HG03060 (cell line): ENCODE measurements around the gene TRHDE.

Experiments used
- ATAC-seq: cut with Tn5 transposase; IDR thresholded peaks from one replicate; pipeline ENCODE4 v1.9.1; 2021; ENCODE audit warnings: low read depth, moderate number of reproducible peaks; ENCODE audit not compliant: unreplicated experiment

Gene TRHDE

GRCh38 chr12:72273851-72274351, 1.7 kb downstream of the TRHDE start:
- ATAC-seq: no peak

DNA sequence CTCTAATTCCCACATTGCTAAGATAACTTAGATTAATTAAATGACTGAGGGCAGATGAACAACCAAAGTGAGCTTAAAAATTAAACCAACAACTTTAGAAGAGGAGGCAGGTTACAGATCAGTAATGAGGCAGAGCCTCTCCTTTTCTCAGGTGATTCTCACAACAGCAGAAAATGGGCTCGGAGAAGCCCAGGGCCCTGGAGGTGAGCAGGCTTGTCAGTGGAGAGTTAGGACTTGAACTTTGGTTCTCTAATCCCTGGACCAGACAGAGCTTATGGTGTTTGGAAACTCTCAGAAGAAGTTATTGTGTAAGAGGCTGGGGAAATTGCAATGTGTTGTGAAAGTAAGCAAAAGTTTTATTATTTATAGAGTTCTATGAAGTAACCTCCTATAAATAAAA, 2.8 kb downstream of the TRHDE start:
- ATAC-seq: no peak

GRCh38 chr12:72275526-72275925, 3.4 kb downstream of the TRHDE start:
- no peak for ATAC-seq

DNA sequence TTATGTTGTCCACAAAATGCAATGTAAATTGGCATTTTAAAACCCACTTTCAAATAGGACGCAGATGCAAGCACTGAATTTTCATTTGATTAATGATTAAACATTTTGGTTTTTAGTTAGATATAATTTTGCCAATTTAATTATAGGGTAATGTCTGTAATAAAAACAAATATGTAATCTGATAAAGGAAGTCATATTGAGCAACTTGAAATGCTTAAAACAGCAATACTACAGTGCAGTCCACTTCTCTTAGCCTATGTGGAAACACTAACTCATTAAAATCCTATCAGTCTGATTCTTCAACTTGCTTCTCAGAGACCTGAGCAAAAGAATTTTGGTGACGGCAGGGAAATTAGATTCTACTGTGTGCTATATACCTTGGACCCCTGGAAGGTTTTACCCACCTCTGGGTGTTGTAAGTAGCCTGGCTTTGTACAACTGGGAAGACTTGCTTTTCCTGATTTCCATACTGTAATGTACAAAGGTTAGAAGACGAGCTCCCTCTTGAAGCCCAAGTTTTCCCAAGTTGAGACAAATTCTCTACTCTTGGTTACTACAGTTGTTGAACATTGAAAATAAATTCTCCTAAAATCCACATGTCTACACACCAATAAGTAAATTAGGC, 4.1 kb downstream of the TRHDE start:
- no peak for ATAC-seq

GRCh38 chr12:72277415-72277814, 5.2 kb downstream of the TRHDE start:
- no peak for ATAC-seq

- no peak for ATAC-seq
Measured at GRCh38 chr12:72278894-72279293, 6.7 kb downstream of the TRHDE start.

GRCh38 chr12:72281126-72281525, 9.0 kb downstream of the TRHDE start:
- ATAC-seq: no peak

DNA sequence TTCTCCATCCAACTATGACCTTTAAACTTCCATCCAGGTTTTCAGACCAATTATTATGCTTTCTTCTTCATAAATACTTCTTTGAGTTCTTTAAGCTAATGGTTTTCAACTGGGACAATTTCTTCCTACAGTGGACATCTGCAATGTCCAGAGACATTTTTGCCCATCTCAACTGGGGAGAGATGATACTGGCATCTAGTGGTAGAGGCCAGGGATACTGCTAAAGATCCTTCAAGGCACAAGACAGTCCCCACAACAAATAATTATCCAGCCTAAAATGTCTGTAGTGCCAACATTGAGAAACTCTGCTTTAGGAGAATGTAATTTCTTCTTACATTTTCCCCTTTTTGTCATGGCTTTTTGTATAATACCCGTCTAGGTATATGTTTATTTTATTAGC, 10.6 kb downstream of the TRHDE start:
- ATAC-seq: no peak

DNA sequence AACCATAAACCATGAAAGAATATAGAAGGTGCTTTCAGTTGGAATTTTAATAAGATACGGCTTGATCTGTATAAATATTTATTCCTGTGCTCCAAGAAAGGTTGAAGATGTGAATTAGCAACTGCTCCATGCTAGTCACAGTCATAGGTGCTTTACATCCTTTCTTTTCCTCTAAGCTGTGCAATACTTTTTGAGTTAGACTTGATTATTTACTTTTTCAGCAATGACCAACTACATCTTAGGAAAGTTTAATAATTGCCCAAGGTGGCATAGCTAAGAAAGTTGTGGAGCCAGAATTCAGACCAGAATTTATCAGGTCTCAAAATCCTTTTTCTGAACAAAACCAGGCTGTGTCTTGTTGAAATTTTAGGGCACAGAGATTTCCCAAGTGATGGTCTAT, 13.7 kb downstream of the TRHDE start:
- ATAC-seq: no peak

DNA sequence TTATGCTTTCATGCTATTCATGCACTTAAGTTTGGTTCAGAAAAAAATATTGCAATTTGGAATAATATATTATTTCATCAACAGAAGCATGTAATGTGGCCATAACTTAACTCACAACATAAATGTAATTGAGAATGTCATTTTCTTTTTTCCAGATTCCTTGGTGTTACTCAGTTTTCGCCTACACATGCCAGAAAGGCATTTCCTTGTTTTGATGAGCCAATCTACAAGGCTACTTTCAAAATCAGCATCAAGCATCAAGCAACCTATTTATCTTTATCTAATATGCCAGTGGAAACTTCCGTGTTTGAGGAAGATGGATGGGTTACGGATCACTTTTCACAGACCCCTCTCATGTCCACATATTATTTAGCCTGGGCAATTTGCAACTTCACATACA, 14.4 kb downstream of the TRHDE start:
- no peak for ATAC-seq

DNA sequence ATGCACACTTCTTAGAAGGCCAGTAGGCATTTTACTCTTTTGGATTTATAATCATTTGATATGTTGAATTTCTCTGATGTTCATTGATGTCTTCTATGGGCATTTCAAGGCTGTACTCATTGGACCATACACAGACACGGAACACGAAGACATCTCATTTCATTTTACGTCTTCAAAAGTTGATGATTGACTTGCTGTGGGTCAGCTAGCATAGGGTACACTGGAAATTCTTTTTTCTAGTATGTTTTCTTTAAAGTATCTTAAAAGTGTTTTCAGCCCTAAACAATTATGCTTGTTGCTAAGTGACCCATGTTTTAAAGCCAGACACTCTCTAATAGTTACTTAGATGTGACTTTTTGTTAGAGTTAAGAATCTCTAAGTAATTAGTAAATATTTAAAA, 16.3 kb downstream of the TRHDE start:
- ATAC-seq: no peak

DNA sequence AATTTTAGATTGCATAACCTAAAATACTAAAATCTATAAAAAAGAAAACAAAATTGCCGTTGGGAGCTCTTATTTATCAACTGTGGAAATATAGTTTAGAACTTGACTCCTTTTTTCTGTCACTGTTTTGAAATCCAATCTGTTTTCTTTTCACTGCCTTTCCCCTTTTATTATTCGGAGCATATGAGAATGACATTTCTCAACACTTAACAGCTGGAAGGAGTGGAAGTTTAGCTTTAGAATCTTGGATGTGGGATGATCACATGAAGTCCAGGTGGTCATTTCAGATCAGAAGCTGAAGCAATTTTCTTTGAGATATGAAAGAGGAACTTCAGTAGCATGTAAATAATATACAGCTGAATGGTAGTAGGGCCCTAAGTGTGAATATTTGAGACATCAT, 16.7 kb downstream of the TRHDE start:
- no peak for ATAC-seq

- ATAC-seq: no peak
Measured at GRCh38 chr12:72289633-72290032, 17.5 kb downstream of the TRHDE start.

GRCh38 chr12:72291175-72291574, 19.0 kb downstream of the TRHDE start:
- no peak for ATAC-seq

DNA sequence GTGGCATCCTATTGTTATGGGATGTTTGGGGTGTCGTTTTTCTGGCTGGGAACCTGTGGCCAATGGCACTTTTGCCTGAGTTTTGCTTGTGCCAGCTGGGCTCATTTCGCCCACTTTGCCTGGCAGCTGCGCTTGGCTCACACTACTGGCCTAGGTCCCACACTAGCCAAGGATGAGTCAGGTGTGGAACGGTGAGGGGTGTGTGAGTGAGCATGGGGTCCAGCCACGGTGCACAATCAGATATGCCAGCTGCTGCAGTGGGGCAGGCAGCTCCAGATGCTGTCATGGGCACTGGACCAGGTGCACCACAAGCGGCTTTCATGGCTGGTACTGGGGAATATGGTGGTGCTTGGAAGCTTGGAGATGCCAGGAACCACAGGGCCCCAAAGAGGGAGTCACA, 21.5 kb downstream of the TRHDE start:
- no peak for ATAC-seq

GRCh38 chr12:72295101-72295500, 22.9 kb downstream of the TRHDE start:
- ATAC-seq: no peak

DNA sequence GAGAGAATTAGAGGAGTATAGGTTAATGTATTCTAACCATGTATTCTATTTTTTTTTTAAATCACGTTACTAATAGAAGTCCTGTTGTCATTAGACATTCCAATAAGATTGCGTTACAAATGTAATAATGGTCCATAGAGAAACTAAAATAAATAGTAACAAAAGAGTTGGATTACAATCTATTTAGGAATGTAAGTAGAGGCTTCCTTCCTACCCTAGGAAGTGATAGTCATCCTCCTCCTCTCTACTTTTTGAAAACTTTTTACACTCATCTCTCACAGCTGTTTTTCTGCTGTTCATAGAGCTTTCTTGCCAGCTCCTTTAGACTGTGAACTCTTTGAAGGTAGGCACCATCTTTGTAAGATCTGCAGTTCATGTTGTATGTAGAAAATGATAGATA, 23.6 kb downstream of the TRHDE start:
- no peak for ATAC-seq

DNA sequence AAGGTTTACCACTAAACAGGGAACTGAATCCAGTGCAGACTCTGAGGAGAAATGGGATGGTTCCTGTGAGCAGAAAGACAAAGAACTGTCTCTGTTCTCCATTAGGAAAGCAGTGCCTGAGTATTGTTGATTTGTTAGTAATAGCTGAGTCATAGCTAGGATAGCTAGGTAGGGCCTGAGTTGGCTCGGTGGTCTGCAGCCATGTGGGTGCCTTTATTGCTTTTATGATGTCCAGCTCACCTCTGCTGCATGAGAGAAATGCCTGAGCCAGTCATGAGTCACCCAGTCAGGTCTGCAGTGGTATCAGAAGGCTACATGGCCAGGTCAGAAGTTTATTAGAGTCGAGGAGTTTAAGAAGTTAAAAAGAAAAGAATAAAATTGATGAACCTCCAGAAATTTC, 24.2 kb downstream of the TRHDE start:
- ATAC-seq: no peak

DNA sequence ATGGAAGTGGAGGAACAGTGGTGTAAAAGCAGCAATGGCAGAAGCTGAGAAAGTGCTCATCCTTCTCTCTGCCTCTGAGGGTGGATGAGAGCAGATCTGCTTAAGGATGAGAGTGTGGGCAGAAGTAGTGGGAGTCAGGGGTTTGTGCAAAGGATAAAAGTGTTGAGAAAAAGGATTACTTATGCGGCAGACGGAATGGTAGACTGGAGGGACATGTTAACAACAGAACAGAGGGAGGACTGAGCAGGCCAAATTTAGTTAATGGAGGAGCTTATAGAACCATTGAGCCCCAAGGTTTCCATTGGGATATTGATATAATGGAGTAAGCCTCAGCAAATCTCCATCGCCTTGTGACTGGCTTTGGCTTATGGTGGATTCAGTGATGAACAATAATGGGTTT, 25.5 kb downstream of the TRHDE start:
- ATAC-seq: no peak

DNA sequence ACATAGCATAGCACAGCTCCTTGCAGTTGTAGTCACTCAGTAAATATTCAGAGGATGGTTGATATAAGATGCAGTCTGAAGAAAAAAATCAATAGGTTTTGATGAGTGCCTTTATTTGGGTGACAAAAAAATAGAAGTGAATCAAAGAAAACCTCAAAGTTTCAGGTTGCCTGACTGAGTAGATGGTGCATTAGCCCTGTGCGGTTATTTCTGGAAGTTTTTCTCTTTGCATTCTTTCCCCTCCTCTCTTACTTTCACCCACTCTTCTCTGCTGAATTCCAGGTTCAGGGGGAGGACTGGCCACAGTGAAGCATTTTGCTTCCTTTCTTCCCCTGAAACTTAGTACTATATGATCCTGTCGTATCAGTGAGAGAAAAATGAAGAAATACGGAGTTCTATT, 28.6 kb downstream of the TRHDE start:
- no peak for ATAC-seq

GRCh38 chr12:72304751-72305150, 32.6 kb downstream of the TRHDE start:
- ATAC-seq: no peak

- ATAC-seq: no peak
Measured at GRCh38 chr12:72307229-72307628, 35.1 kb downstream of the TRHDE start.

DNA sequence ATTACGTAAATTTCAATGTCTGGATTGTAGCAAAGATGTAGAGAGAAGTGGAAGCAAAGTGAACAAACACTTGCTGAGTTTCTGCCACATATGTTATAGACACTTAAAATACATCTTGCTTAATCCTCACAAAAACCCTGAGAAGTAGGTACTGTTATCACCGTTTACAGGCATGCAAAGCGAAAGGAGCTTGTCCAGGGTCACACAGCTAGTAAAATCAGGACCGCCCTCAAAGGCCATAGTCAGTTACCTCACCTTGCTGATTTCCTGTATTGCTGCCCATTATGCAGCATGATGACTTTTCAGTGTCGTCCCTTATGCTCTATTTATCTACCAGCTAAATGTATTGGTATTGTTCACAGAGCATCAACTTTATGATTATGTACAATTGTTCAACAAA, 39.8 kb downstream of the TRHDE start:
- ATAC-seq: no peak
